Subcutaneous adipose tissue (tissue), 4 donors: Measurements from ENCODE around the gene CNOT2. TPM values are rescaled to one million over a fixed set of nuclear protein-coding genes. Genes with fewer than 3 reads are reported as not detected.

Experiments
- CTCF ChIP-seq: fragments of 450-650 bp; IDR thresholded peaks from one replicate; pipeline ENCODE4 v1.5.1; 2016; ENCODE audit warnings: low read depth, mild to moderate bottlenecking, control low read depth, antibody characterized with exemption, moderate library complexity
- total RNA-seq, 4 donors: library from RNA; depleted of rRNA; stranded (reverse); fragments of >200 nt; gene quantifications; one replicate each; pipeline ENCODE4 v1.1.0, GENCODE V29; 2016

CNOT2 gene
- total RNA-seq, 4 donors from 2014 or later, result 115 to 211 (median 141) TPM

DNA sequence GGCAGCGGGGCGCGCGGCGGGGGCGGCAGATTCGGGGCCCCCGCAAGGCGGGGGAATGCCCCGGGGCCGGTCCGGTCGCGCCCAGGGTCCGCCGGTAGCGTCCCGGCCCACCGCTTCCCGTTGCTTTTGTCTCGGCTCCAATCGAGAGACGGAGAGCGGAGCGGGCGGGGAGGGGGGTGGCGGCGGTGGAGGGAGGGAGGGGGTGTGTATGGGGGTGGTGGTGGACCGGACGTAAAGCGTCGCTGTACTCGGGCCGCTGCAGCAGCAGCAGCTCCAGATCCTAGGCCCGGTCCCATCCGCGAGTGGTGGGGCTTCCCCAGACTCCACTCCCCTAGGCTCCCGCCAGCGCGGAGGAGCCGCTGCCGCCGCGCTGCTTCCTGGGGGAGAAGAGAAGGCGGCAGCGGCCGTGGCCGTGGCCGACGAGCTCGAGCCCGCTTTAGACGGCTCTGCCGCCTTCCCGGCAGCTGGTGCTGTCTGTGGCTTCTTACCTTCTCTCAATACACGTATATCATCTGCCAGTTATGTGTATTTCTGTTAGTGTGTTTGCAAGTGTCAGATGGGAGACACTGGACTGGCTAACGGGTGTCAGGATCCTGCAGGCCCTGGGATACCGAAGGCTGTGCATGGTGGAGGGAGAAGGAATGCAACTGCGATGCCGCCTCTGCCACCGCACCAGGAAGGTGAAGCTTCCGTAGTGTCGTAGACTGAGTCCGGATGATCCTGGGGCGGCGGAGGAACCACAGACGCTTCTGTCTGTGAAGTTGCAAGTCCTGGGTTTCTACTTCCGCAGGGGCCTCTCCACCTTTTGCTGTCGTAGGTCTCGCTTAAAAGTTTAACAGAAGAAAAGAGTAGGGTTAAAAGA is 508 bp downstream of the CNOT2 start:
- no peak for TF ChIP-seq CTCF

GRCh38 chr12:70244409-70244808 is 1.2 kb downstream of the CNOT2 start:
- TF ChIP-seq CTCF, result no peak

DNA sequence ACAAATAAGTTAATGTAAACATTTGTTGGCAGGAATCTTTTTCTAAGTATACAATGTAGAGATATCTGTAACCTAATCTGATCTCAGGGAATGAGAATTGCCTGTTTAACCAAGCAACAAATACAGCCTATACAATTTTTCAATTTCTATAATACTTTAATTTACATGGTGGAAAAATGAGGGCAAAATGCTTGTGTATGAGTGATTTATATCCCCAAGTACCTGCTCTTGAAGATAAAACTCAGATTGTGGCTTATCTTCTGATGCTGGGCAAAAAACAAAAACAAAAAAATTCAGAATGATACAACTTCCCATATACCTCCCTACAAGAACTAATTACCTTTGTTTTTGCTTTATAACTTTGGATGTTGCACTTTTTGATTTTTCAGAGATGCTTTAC is 2.2 kb downstream of the CNOT2 start:
- no peak for TF ChIP-seq CTCF

- TF ChIP-seq CTCF, result no peak
Measured at GRCh38 chr12:70246580-70246979, 3.3 kb downstream of the CNOT2 start.

- no peak for TF ChIP-seq CTCF
Measured at GRCh38 chr12:70247653-70248199, 4.5 kb downstream of the CNOT2 start.

DNA sequence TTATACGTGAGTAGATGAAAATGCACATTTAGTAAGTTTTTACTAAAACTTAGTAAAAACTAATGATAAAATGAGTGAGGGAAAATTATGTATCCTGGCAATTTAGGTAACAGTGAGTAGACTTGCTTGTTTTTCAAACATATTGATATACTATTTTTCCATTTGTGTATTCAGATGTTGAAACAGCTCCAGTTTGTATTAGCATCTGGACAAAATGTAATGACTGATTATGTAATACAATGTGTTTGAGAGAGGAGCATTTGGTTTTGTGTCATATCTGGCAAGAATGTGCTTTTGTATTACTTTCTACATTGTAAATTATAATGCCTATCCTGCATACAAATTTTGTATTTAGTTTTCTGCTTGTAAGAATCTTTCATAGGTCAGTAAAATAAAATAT is 5.6 kb downstream of the CNOT2 start:
- no peak for TF ChIP-seq CTCF

DNA sequence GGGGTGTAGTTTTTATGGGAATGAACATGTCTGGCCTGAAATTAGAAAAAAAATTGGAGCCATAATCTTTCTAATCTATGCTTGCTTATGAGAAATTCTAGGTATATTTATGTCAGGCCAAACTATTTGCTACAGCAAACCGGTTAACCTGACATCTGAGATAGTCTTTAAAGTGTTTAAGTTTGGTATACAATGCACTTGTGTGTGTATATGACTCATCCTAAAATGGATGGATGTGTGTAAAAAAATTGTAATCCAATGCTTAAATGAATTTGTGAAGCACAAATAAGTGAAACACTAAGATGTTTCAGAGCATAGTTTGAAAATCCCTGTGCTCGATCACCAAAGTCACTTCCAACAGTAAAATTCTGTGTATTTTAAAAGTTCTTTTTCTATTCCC is 6.7 kb downstream of the CNOT2 start:
- no peak for TF ChIP-seq CTCF
